ENCODE data around the gene PMM2.

- TF ChIP-seq, protein P1, sequence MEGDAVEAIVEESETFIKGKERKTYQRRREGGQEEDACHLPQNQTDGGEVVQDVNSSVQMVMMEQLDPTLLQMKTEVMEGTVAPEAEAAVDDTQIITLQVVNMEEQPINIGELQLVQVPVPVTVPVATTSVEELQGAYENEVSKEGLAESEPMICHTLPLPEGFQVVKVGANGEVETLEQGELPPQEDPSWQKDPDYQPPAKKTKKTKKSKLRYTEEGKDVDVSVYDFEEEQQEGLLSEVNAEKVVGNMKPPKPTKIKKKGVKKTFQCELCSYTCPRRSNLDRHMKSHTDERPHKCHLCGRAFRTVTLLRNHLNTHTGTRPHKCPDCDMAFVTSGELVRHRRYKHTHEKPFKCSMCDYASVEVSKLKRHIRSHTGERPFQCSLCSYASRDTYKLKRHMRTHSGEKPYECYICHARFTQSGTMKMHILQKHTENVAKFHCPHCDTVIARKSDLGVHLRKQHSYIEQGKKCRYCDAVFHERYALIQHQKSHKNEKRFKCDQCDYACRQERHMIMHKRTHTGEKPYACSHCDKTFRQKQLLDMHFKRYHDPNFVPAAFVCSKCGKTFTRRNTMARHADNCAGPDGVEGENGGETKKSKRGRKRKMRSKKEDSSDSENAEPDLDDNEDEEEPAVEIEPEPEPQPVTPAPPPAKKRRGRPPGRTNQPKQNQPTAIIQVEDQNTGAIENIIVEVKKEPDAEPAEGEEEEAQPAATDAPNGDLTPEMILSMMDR (IDR thresholded peaks at IDR 0.05; ENCODE audit: insufficient read depth, low read length): no peak
- TF ChIP-seq, protein P2, sequence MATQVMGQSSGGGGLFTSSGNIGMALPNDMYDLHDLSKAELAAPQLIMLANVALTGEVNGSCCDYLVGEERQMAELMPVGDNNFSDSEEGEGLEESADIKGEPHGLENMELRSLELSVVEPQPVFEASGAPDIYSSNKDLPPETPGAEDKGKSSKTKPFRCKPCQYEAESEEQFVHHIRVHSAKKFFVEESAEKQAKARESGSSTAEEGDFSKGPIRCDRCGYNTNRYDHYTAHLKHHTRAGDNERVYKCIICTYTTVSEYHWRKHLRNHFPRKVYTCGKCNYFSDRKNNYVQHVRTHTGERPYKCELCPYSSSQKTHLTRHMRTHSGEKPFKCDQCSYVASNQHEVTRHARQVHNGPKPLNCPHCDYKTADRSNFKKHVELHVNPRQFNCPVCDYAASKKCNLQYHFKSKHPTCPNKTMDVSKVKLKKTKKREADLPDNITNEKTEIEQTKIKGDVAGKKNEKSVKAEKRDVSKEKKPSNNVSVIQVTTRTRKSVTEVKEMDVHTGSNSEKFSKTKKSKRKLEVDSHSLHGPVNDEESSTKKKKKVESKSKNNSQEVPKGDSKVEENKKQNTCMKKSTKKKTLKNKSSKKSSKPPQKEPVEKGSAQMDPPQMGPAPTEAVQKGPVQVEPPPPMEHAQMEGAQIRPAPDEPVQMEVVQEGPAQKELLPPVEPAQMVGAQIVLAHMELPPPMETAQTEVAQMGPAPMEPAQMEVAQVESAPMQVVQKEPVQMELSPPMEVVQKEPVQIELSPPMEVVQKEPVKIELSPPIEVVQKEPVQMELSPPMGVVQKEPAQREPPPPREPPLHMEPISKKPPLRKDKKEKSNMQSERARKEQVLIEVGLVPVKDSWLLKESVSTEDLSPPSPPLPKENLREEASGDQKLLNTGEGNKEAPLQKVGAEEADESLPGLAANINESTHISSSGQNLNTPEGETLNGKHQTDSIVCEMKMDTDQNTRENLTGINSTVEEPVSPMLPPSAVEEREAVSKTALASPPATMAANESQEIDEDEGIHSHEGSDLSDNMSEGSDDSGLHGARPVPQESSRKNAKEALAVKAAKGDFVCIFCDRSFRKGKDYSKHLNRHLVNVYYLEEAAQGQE (IDR thresholded peaks at IDR 0.05; ENCODE audit: insufficient replicate concordance, low read depth): no peak
Measured at GRCh38 chr16:8882041-8882617, 84.5 kb downstream of the PMM2 start, which contains the start of gene LITAFD.

Data from HL-60 (cell line).